HCT116 (cell line): ENCODE measurements around the gene KHDRBS2. TPM values are rescaled to one million over a fixed set of nuclear protein-coding genes. Genes with fewer than 3 reads are reported as not detected.

Experiments used
- ATAC-seq: fragments of 200-7000 bp; cut with Tn5 transposase; 2 replicates; pipeline ENCODE4 v1.9.1; 2020; ENCODE audit warnings: mild to moderate bottlenecking, moderate library complexity
- BruUV-seq: library from RNA; stranded (reverse); fragments of 400-500 nt; replicated peaks from 2 replicates; lab custom pipeline; 2021; lab: Mats Ljungman, UMichigan
- CTCF ChIA-PET: fragments of 300-600 bp; sonication (Branson Sonifier 250); formaldehyde crosslinking; loops from one replicate; lab custom pipeline; 2021; ENCODE audit warnings: antibody characterized with exemption; lab: Charles Lee
- POLR2A ChIA-PET: fragments of 300-600, 350-600 bp; sonication (Branson Sonifier 250); formaldehyde crosslinking; loops from one replicate; lab custom pipeline; 2021; ENCODE audit warnings: antibody characterized with exemption; lab: Charles Lee
- RAD21 ChIA-PET, 2 experiments: fragments of 300-600 bp; sonication (Branson Sonifier 250); formaldehyde crosslinking; loops; one replicate each; lab custom pipeline; 2023; ENCODE audit warnings: low total read pairs in 2 of 2; ENCODE audit not compliant: uncharacterized antibody in 2 of 2, unreplicated experiment in 2 of 2, low non-redundant PET in 1 of 2; lab: Charles Lee
- DNase-seq: peaks from one replicate; pipeline ENCODE4 v3.0.0-alpha.2; 2010; ENCODE audit warnings: low read depth, low spot score
- H2AFZ ChIP-seq: fragments of 200-600 bp; shearing (Covaris generic), sonication (generic); 2 replicates; pipeline ENCODE4 v1.6.1; 2017; ENCODE audit warnings: low read depth, mixed run types, mixed read lengths, antibody characterized with exemption, low read length; ENCODE audit not compliant: poor library complexity, severe bottlenecking
- H3K27ac ChIP-seq: 2 replicates; pipeline ENCODE4 v1.5.1; 2012; ENCODE audit warnings: low read depth, low read length
- H3K27me3 ChIP-seq: fragments of 200-600 bp; sonication (generic); 2 replicates; pipeline ENCODE4 v1.6.1; 2016; ENCODE audit warnings: mixed run types, low read length, mixed read lengths; ENCODE audit not compliant: insufficient read depth
- H3K36me3 ChIP-seq, 2 experiments: fragments of 200-500 bp in 1 of 2; fragments of 200-600 bp in 1 of 2; sonication (Bioruptor generic) in 1 of 2; sonication (generic) in 1 of 2; 2 replicates each; pipeline versions ENCODE4 v1.5.1 to v1.6.1; 2014 to 2016; ENCODE audit warnings: low read length in 2 of 2, inconsistent platforms in 1 of 2, mixed read lengths in 1 of 2, mixed run types in 1 of 2; ENCODE audit not compliant: insufficient read depth in 2 of 2, control insufficient read depth in 1 of 2
- H3K4me1 ChIP-seq, 2 experiments: fragments of 200-600 bp in 1 of 2; sonication (generic) in 1 of 2; 2 replicates each; pipeline versions ENCODE4 v1.5.1 to v1.6.1; 2012 to 2017; ENCODE audit warnings: low read length in 2 of 2, inconsistent platforms in 1 of 2, mild to moderate bottlenecking in 1 of 2, mixed read lengths in 1 of 2, mixed run types in 1 of 2, moderate library complexity in 1 of 2; ENCODE audit not compliant: insufficient read depth in 2 of 2, control insufficient read depth in 1 of 2
- H3K4me2 ChIP-seq: fragments of 200-600 bp; sonication (generic); 2 replicates; pipeline ENCODE4 v1.6.1; 2017; ENCODE audit warnings: mixed run types, low read length, mixed read lengths
- H3K4me3 ChIP-seq, 2 experiments: fragments of 200-600 bp in 1 of 2; sonication (generic) in 1 of 2; replicated peaks in 1 of 2; 2 replicates each; pipeline ENCODE4 v1.5.1; 2011 to 2016; ENCODE audit warnings: low read length in 2 of 2, control low read depth in 1 of 2, low read depth in 1 of 2, mild to moderate bottlenecking in 1 of 2, mixed read lengths in 1 of 2, mixed run types in 1 of 2
- H3K79me2 ChIP-seq: fragments of 200-600 bp; sonication (generic); 2 replicates; pipeline ENCODE4 v1.6.1; 2017; ENCODE audit warnings: mild to moderate bottlenecking, mixed run types, low read length, moderate library complexity, mixed read lengths; ENCODE audit not compliant: insufficient read depth
- H3K9ac ChIP-seq: fragments of 200-600 bp; sonication (generic); 2 replicates; pipeline ENCODE4 v1.6.1; 2016; ENCODE audit warnings: low read length, mixed read lengths
- H3K9me2 ChIP-seq: fragments of 200-600 bp; sonication (generic), shearing (Covaris generic); 2 replicates; pipeline ENCODE4 v1.6.1; 2017; ENCODE audit warnings: mixed run types, mild to moderate bottlenecking, moderate library complexity; ENCODE audit not compliant: insufficient read depth
- H3K9me3 ChIP-seq, 2 experiments: fragments of 200-500 bp in 1 of 2; fragments of 200-600 bp in 1 of 2; sonication (Bioruptor generic) in 1 of 2; sonication (generic) in 1 of 2; 2 replicates each; pipeline ENCODE4 v1.6.1; 2014 to 2017; ENCODE audit warnings: low read length in 2 of 2, mixed read lengths in 2 of 2, inconsistent platforms in 1 of 2, low read depth in 1 of 2, mild to moderate bottlenecking in 1 of 2, mixed run types in 1 of 2, moderate library complexity in 1 of 2; ENCODE audit not compliant: control insufficient read depth in 1 of 2, insufficient read depth in 1 of 2
- H4K20me1 ChIP-seq: fragments of 200-600 bp; sonication (generic), shearing (Covaris generic); 2 replicates; pipeline ENCODE4 v1.6.1; 2017; ENCODE audit warnings: mixed run types, mild to moderate bottlenecking, moderate library complexity; ENCODE audit not compliant: insufficient read depth
- ATF3 ChIP-seq: IDR thresholded peaks from 2 replicates; pipeline ENCODE4 v1.6.1; 2012
- CBX3 ChIP-seq: IDR thresholded peaks from 2 replicates; pipeline ENCODE4 v1.6.1; 2012; ENCODE audit warnings: low read depth
- CEBPB ChIP-seq: IDR thresholded peaks from 2 replicates; pipeline ENCODE4 v1.6.1; 2012; ENCODE audit warnings: low read depth
- EGR1 ChIP-seq: IDR thresholded peaks from 2 replicates; pipeline ENCODE4 v1.6.1; 2012; ENCODE audit warnings: low read depth
- ELF1 ChIP-seq: IDR thresholded peaks from 2 replicates; pipeline ENCODE4 v1.6.1; 2012; ENCODE audit warnings: low read depth, borderline replicate concordance
- EZH2 ChIP-seq: fragments of 200-600 bp; sonication (generic); IDR thresholded peaks from 2 replicates; pipeline ENCODE4 v1.6.1; 2017; ENCODE audit warnings: antibody characterized with exemption, mixed run types
- EZH2phosphoT487 ChIP-seq: fragments of 200-600 bp; IDR thresholded peaks from 2 replicates; pipeline ENCODE4 v1.6.1; 2018; ENCODE audit warnings: antibody characterized with exemption, borderline replicate concordance
- FOSL1 ChIP-seq: IDR thresholded peaks from 2 replicates; pipeline ENCODE4 v1.6.1; 2012; ENCODE audit warnings: low read depth
- JUND ChIP-seq: IDR thresholded peaks from 2 replicates; pipeline ENCODE4 v1.6.1; 2012
- MAX ChIP-seq: IDR thresholded peaks from 2 replicates; pipeline ENCODE4 v1.6.1; 2012
- POLR2A ChIP-seq: IDR thresholded peaks from 2 replicates; pipeline ENCODE4 v1.7.0; 2011; ENCODE audit warnings: borderline replicate concordance; ENCODE audit not compliant: insufficient read depth, insufficient read length; ENCODE audit errors: extremely low read depth
- POLR2AphosphoS5 ChIP-seq: IDR thresholded peaks from 2 replicates; pipeline ENCODE4 v1.6.1; 2011; ENCODE audit warnings: mild to moderate bottlenecking, low read depth, low read length, moderate library complexity
- RAD21 ChIP-seq: IDR thresholded peaks from 2 replicates; pipeline ENCODE4 v1.6.1; 2012; ENCODE audit warnings: low read depth, mild to moderate bottlenecking
- REST ChIP-seq: IDR thresholded peaks from 2 replicates; pipeline ENCODE4 v1.6.1; 2012; ENCODE audit warnings: low read depth
- SP1 ChIP-seq: IDR thresholded peaks from 2 replicates; pipeline ENCODE4 v1.6.1; 2012; ENCODE audit warnings: low read depth
- SRF ChIP-seq: IDR thresholded peaks from 2 replicates; pipeline ENCODE4 v1.6.1; 2012; ENCODE audit warnings: low read depth
- TCF7L2 ChIP-seq: IDR thresholded peaks from 2 replicates; pipeline ENCODE4 v1.7.0; 2011; ENCODE audit warnings: borderline replicate concordance, inconsistent platforms; ENCODE audit not compliant: insufficient read depth, insufficient read length; ENCODE audit errors: extremely low read depth
- YY1 ChIP-seq: IDR thresholded peaks from 2 replicates; pipeline ENCODE4 v1.6.1; 2011; ENCODE audit warnings: low read length, low read depth, moderate library complexity, mild to moderate bottlenecking; ENCODE audit not compliant: insufficient replicate concordance; ENCODE audit errors: extremely low read depth
- ZBTB33 ChIP-seq: IDR thresholded peaks from 2 replicates; pipeline ENCODE4 v1.6.1; 2011; ENCODE audit warnings: mild to moderate bottlenecking, low read length, moderate library complexity; ENCODE audit not compliant: insufficient replicate concordance; ENCODE audit errors: extremely low read depth
- ZNF274 ChIP-seq: fragments of 200-500 bp; sonication (Bioruptor generic); IDR thresholded peaks from 2 replicates; pipeline ENCODE4 v1.6.1; 2014; ENCODE audit warnings: mild to moderate bottlenecking, low read depth, low read length, inconsistent platforms
- intact Hi-C: fragments of 100-400 bp; cut with micrococcal nuclease; formaldehyde crosslinking; loops from 2 replicates; pipeline ENCODE4 v1.10.0; 2022
- total RNA-seq: library from RNA; stranded (reverse); gene quantifications from one replicate; pipeline ENCODE4 v1.2.1, GENCODE V29; 2021; ENCODE audit not compliant: unreplicated experiment

KHDRBS2 gene
- total RNA-seq, 1 experiment from 2014 or later: not detected

GRCh38 chr6:62039605-62040004, 246.4 kb downstream of the KHDRBS2 start:
- H3K4me3 ChIP-seq: no peak overlapping the region
- CTCF ChIA-PET: no interaction called here
- ATAC-seq (no peak), DNase-seq (no peak)
- H3K27ac ChIP-seq: no peak overlapping the region
- no peaks in the 10 kb centered on the region for H3K79me2 ChIP-seq
- no peaks in the 10 kb centered on the region for H4K20me1 ChIP-seq
- BruUV-seq: no TSS peak
- POLR2A ChIA-PET: no interaction called here
- H3K4me1 ChIP-seq: no peaks in the 10 kb centered on the region
- RAD21 ChIA-PET: no interaction called here
- no peaks in the 10 kb centered on the region for H3K9me2 ChIP-seq
- no peaks in the 10 kb centered on the region for H3K36me3 ChIP-seq
- no peak overlapping the region for H3K4me2 ChIP-seq
- TF ChIP-seq EGR1: no peak
- TF ChIP-seq ELF1: no peak
- TF ChIP-seq CEBPB: no peak
- no peak for TF ChIP-seq FOSL1
- TF ChIP-seq ZNF274: no peak
- TF ChIP-seq POLR2AphosphoS5: no peak
- TF ChIP-seq SRF: no peak
- no peak for TF ChIP-seq ATF3
- no peak for TF ChIP-seq EZH2
- no peak for TF ChIP-seq TCF7L2
- TF ChIP-seq SP1: no peak
- TF ChIP-seq EZH2phosphoT487: no peak
- TF ChIP-seq CBX3: no peak
- no peak for TF ChIP-seq POLR2A
- TF ChIP-seq ZBTB33: no peak
- TF ChIP-seq JUND: no peak
- no peak for TF ChIP-seq REST
- no peak for TF ChIP-seq RAD21
- TF ChIP-seq MAX: no peak
- TF ChIP-seq YY1: no peak
- TF ChIP-seq, all 23 proteins: peak for 0
- no peak overlapping the region for H3K9ac ChIP-seq
- peaks cover 4 to 23% of the 10 kb centered on the region in 2 experiments; a peak in 2 of 4 replicates for H3K9me3 ChIP-seq
- H3K27me3 ChIP-seq: no peaks in the 10 kb centered on the region
- no peak overlapping the region for H2AFZ ChIP-seq
- intact Hi-C loops: no loop called here
